CD14-positive monocyte (primary cell): Measurements from ENCODE around the gene RNF169. TPM values are rescaled to one million over a fixed set of nuclear protein-coding genes. Genes with fewer than 3 reads are reported as not detected.

Experiments used
- DNase-seq, 3 donors: peaks; one replicate each; pipeline ENCODE4 v3.0.0-alpha.2; 2011 to 2022
- H2AFZ ChIP-seq: 2 replicates; pipeline ENCODE4 v1.6.0; 2012; ENCODE audit warnings: mild to moderate bottlenecking, low read depth, low read length, inconsistent platforms; ENCODE audit not compliant: insufficient read depth, poor library complexity, severe bottlenecking
- H3K27ac ChIP-seq, 2 donors: 1 replicate in 1 of 2; 2 replicates in 1 of 2; pipeline ENCODE4 v1.5.1; 2012 to 2013; ENCODE audit warnings: low read length in 2 of 2, control low read depth in 1 of 2, inconsistent platforms in 1 of 2, low read depth in 1 of 2, mild to moderate bottlenecking in 1 of 2
- H3K27me3 ChIP-seq, 2 donors: one replicate each; pipeline versions ENCODE4 v1.6.0 to v1.6.1; 2011 to 2013; ENCODE audit warnings: low read length in 2 of 2; ENCODE audit not compliant: control insufficient read depth in 2 of 2, insufficient read depth in 2 of 2
- H3K36me3 ChIP-seq, 2 donors: replicated peaks in 1 of 2; 1 replicate in 1 of 2; 2 replicates in 1 of 2; pipeline versions ENCODE4 v1.5.1 to v1.6.1; 2012 to 2013; ENCODE audit warnings: low read length in 2 of 2, control low read depth in 1 of 2, inconsistent platforms in 1 of 2, mild to moderate bottlenecking in 1 of 2; ENCODE audit not compliant: insufficient read depth in 2 of 2, control insufficient read depth in 1 of 2
- H3K4me1 ChIP-seq, 2 donors: 1 replicate in 1 of 2; 2 replicates in 1 of 2; pipeline versions ENCODE4 v1.5.1 to v1.6.1; 2012 to 2013; ENCODE audit warnings: low read length in 2 of 2, control low read depth in 1 of 2, inconsistent platforms in 1 of 2, mild to moderate bottlenecking in 1 of 2, moderate library complexity in 1 of 2; ENCODE audit not compliant: insufficient read depth in 2 of 2, control insufficient read depth in 1 of 2
- H3K4me2 ChIP-seq: replicated peaks from 2 replicates; pipeline ENCODE3; 2012; ENCODE audit warnings: low read length, moderate library complexity, mild to moderate bottlenecking; ENCODE audit not compliant: poor library complexity, severe bottlenecking; ENCODE audit errors: extremely low read depth
- H3K4me3 ChIP-seq, 3 experiments: fragments of 200-600 bp in 1 of 3; sonication (generic) in 1 of 3; replicated peaks in 1 of 3; 1 replicate in 2 of 3; 2 replicates in 1 of 3; pipeline ENCODE4 v1.5.1; 2011 to 2013; ENCODE audit warnings: low read length in 3 of 3, mild to moderate bottlenecking in 3 of 3, control low read depth in 2 of 3, low read depth in 2 of 3, inconsistent platforms in 1 of 3, moderate library complexity in 1 of 3
- H3K79me2 ChIP-seq: 2 replicates; pipeline ENCODE4 v1.6.0; 2012; ENCODE audit warnings: mild to moderate bottlenecking, control low read depth, inconsistent platforms, low read length, moderate library complexity; ENCODE audit not compliant: insufficient read depth
- H3K9ac ChIP-seq: 2 replicates; pipeline ENCODE4 v1.6.0; 2017; ENCODE audit warnings: low read length, mild to moderate bottlenecking; ENCODE audit not compliant: insufficient read depth, poor library complexity, severe bottlenecking
- H3K9me3 ChIP-seq, 2 donors: replicated peaks in 1 of 2; 1 replicate in 1 of 2; 2 replicates in 1 of 2; pipeline versions ENCODE4 v1.5.1 to v1.6.1; 2012 to 2013; ENCODE audit warnings: low read length in 2 of 2, control low read depth in 1 of 2; ENCODE audit not compliant: control insufficient read depth in 1 of 2, insufficient read depth in 1 of 2
- H4K20me1 ChIP-seq: 2 replicates; pipeline ENCODE4 v1.6.0; 2012; ENCODE audit warnings: mild to moderate bottlenecking, low read length, control low read depth, moderate library complexity; ENCODE audit not compliant: insufficient read depth
- H3K27ac Mint-ChIP-seq, 7 donors: one replicate each; pipeline ENCODE4 v1.8.0; 2020; ENCODE audit warnings: mild to moderate bottlenecking in 7 of 7, mixed read lengths in 7 of 7, moderate library complexity in 6 of 7, inconsistent platforms in 2 of 7
- H3K27me3 Mint-ChIP-seq, 3 donors: one replicate each; pipeline ENCODE4 v1.8.0; 2021 to 2022; ENCODE audit warnings: low read depth in 3 of 3, mild to moderate bottlenecking in 3 of 3, mixed read lengths in 3 of 3, moderate library complexity in 3 of 3, inconsistent platforms in 1 of 3
- H3K36me3 Mint-ChIP-seq, 2 donors: one replicate each; pipeline ENCODE4 v1.8.0; 2020; ENCODE audit warnings: mixed read lengths in 2 of 2, inconsistent platforms in 1 of 2, mild to moderate bottlenecking in 1 of 2
- H3K4me1 Mint-ChIP-seq: one replicate; pipeline ENCODE4 v1.8.0; 2020; ENCODE audit warnings: mild to moderate bottlenecking, mixed read lengths
- H3K4me3 Mint-ChIP-seq, 2 donors: one replicate each; pipeline ENCODE4 v1.8.0; 2020; ENCODE audit warnings: mild to moderate bottlenecking in 2 of 2, mixed read lengths in 2 of 2, moderate library complexity in 1 of 2
- H3K9me3 Mint-ChIP-seq, 7 donors: one replicate each; pipeline ENCODE4 v1.8.0; 2020 to 2022; ENCODE audit warnings: mixed read lengths in 7 of 7, mild to moderate bottlenecking in 6 of 7, moderate library complexity in 6 of 7, inconsistent platforms in 2 of 7
- WGBS: methylation state at CpG from one replicate; pipeline ENCODE4 v1.1.5; 2013; ENCODE audit warnings: missing lambda C conversion rate; ENCODE audit not compliant: insufficient coverage; 5-methylcytosine and 5-hydroxymethylcytosine counted together
- intact Hi-C, 2 donors: fragments of 100-400 bp; cut with micrococcal nuclease; formaldehyde crosslinking; loops; one replicate each; pipeline versions ENCODE4 v1.15.0 to v1.15.1; 2023
- polyA plus RNA-seq, 3 donors: library from polyadenylated mRNA; depleted of rRNA in 1 of 3; unstranded in 2 of 3; stranded (reverse) in 1 of 3; fragments of 300-500 nt in 2 of 3; fragments of >200 nt in 1 of 3; fragmentation: Illumina TruSeq in 2 of 3; gene quantifications; 1 replicate in 2 of 3; 2 replicates in 1 of 3; pipeline ENCODE4 v1.2.3, GENCODE V29; 2012 to 2021
- TF ChIP-seq, protein P1 (sequence below): fragments of 200-600 bp; IDR thresholded peaks from one replicate; pipeline ENCODE4 v1.8.0; 2022; ENCODE audit warnings: antibody characterized with exemption, mild to moderate bottlenecking

The RNF169 gene
- polyA plus RNA-seq, 3 donors: 1.4 to 16.2 (median 2.0) TPM

DNA sequence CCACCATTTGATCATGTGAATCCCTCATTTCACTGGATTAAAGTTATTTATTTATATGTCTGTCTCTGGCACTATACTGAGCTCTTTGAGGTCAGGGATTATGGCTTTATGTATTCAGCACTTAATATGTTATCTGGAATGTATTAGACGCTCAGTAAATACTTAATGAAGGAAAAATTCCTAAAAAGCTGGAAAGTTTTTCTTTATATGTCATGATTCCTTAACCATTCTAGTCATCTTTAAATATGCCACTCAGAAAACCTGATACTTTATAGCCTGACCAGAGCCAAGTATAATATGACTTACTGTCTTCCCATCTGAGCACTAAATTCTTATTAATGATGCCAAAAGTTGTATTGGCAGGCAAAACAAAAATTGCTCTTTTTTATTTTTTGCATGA is 27.1 kb downstream of the RNF169 start:
- Histone ChIP-seq H3K4me3 (no peak overlapping the region), H3K27ac (no peak overlapping the region), H3K9me3 (no peaks in the 10 kb centered on the region), H3K4me2 (no peak overlapping the region), H3K27me3 (no peaks in the 10 kb centered on the region), H3K4me1 (peaks cover 17 to 28% of the 10 kb centered on the region in 2 donors), H3K9ac (no peak overlapping the region), H4K20me1 (peaks cover 100% of the 10 kb centered on the region), H3K36me3 (no peaks in the 10 kb centered on the region), H2AFZ (no peak overlapping the region), H3K79me2 (peaks cover 98% of the 10 kb centered on the region)
- DNase-seq: no peak
- Mint-ChIP-seq H3K4me1 (peaks cover 27% of the 10 kb centered on the region), H3K9me3 (no peaks in the 10 kb centered on the region), H3K27ac (no peak overlapping the region), H3K27me3 (no peaks in the 10 kb centered on the region), H3K36me3 (peaks cover 13 to 14% of the 10 kb centered on the region in 2 donors), H3K4me3 (no peak overlapping the region)
- intact Hi-C loops: no loop called here
- TF ChIP-seq, protein P1, sequence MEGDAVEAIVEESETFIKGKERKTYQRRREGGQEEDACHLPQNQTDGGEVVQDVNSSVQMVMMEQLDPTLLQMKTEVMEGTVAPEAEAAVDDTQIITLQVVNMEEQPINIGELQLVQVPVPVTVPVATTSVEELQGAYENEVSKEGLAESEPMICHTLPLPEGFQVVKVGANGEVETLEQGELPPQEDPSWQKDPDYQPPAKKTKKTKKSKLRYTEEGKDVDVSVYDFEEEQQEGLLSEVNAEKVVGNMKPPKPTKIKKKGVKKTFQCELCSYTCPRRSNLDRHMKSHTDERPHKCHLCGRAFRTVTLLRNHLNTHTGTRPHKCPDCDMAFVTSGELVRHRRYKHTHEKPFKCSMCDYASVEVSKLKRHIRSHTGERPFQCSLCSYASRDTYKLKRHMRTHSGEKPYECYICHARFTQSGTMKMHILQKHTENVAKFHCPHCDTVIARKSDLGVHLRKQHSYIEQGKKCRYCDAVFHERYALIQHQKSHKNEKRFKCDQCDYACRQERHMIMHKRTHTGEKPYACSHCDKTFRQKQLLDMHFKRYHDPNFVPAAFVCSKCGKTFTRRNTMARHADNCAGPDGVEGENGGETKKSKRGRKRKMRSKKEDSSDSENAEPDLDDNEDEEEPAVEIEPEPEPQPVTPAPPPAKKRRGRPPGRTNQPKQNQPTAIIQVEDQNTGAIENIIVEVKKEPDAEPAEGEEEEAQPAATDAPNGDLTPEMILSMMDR: no peak
- no CpG with 5 or more reads among the region's 1 CpG for WGBS

DNA sequence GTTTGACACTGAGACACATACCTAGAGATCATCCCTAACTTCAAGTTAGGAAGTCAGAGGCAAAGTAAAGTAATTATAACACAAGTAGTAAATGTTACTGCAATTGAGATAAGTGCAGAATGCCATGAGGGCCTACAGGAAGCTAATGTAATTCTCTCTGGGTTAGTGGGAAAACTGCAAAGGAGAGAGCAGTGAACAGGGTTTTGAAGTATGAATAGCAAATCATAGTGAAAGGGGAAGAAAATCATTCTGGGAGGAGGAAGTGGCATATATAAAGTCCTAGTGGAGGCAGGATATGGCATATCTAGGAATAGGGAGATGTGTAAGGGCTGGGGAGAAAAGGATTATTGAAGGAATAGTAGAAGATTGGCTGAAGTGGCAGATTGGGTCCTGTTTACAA is 27.9 kb downstream of the RNF169 start:
- H3K9ac ChIP-seq: no peak overlapping the region
- TF ChIP-seq, protein P1: no peak
- no peaks in the 10 kb centered on the region for H3K36me3 ChIP-seq
- Mint-ChIP-seq H3K27ac (peak overlapping the region in 3 of 7 donors; percentile 13 to 28 (median 22)), H3K4me3 (peak overlapping the region in 1 of 2 donors; percentile 31), H3K9me3 (no peaks in the 10 kb centered on the region), H3K4me1 (peaks cover 27% of the 10 kb centered on the region), H3K36me3 (peaks cover 13 to 14% of the 10 kb centered on the region in 2 donors), H3K27me3 (no peaks in the 10 kb centered on the region)
- intact Hi-C loops: no loop called here
- no peak overlapping the region for H3K27ac ChIP-seq
- H3K27me3 ChIP-seq: no peaks in the 10 kb centered on the region
- no peak overlapping the region for H3K4me2 ChIP-seq
- DNase-seq: peak in 1 of 3 donors; percentile 18
- H3K79me2 ChIP-seq: peaks cover 98% of the 10 kb centered on the region
- H3K4me1 ChIP-seq: peaks cover 16 to 35% of the 10 kb centered on the region in 2 donors
- H3K9me3 ChIP-seq: no peaks in the 10 kb centered on the region
- H3K4me3 ChIP-seq: no peak overlapping the region
- H2AFZ ChIP-seq: no peak overlapping the region
- H4K20me1 ChIP-seq: peaks cover 100% of the 10 kb centered on the region
